ENCODE data around the gene CLTB.

- TF ChIP-seq CTCF (IDR thresholded peaks at IDR 0.05 in 4 of 5, conservative IDR thresholded peaks at IDR 0.05 in 1 of 5) (no peak), POLR2A (IDR thresholded peaks at IDR 0.05) (no peak)
These were observed 6.6 kb downstream of the CLTB start for GRCh38 chr5:176409765-176410164.

Data from gastrocnemius medialis (tissue), 4 donors.